Activated naive CD4-positive, alpha-beta T cell treated with anti-CD3 and anti-CD28 coated beads, Interleukin-2, amount 10 ng/mL, durations not matched to agents 7 days and 5 days (primary cell): ENCODE data around the gene SEMA4B.

ENCODE experiments used
- CTCF ChIA-PET: fragments of 350-600 bp; sonication (Branson Sonifier 250); formaldehyde crosslinking; loops from one replicate; lab custom pipeline; 2021; ENCODE audit warnings: antibody characterized with exemption; lab: Charles Lee
- DNase-seq: peaks from one replicate; pipeline ENCODE4 v3.0.0-alpha.2; 2020
- H3K27ac Mint-ChIP-seq: one replicate; pipeline ENCODE4 v1.8.0; 2021; ENCODE audit warnings: mild to moderate bottlenecking, moderate library complexity, mixed read lengths
- H3K27me3 Mint-ChIP-seq: one replicate; pipeline ENCODE4 v1.8.0; 2021; ENCODE audit warnings: mild to moderate bottlenecking, mixed read lengths
- H3K36me3 Mint-ChIP-seq: one replicate; pipeline ENCODE4 v1.8.0; 2021; ENCODE audit warnings: mixed read lengths
- H3K4me1 Mint-ChIP-seq: one replicate; pipeline ENCODE4 v1.8.0; 2021; ENCODE audit warnings: mixed read lengths
- H3K4me3 Mint-ChIP-seq: one replicate; pipeline ENCODE4 v1.8.0; 2021; ENCODE audit warnings: mild to moderate bottlenecking, moderate library complexity, mixed read lengths
- H3K9me3 Mint-ChIP-seq: one replicate; pipeline ENCODE4 v1.8.0; 2021; ENCODE audit warnings: mixed read lengths

Gene SEMA4B

DNA sequence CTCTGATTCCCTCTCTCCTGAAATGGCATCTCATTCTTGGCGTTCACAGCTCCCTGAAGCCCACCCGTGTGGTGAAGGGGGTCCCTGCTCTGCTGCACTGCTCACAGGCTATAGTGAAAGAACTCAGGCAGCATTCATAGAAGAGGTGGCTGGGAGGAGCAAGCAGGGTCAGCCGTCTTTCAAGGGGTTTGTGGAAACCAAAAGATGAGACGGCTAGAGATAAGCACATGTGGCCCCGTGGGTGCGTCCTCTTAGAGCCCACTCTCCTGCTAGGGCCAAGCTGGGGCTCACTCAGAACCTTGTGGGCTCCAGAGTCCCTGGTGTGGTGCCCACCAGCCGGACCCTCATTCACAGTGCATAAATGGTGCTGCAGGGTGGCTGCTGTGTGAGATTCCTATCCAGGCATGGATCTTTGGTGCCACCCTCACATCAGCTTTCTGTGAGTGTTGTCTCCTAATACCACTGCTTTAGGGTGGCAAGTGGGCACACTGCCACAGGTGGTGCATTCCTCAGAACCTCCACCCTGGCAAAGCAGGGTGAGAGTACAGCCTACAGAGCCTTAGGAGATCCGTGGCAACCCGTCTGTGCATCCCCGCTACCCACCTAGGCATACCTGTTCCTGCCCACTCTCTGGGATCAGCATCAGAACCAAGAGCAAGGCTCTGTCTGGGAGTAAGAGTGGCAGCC is 11.2 kb upstream of the SEMA4B start:
- peaks cover 5% of the 10 kb centered on the region for H3K27me3 Mint-ChIP-seq
- no peak overlapping the region for H3K27ac Mint-ChIP-seq
- CTCF ChIA-PET: interaction anchor here (1.0 to 2.0 kb wide), 2 partner anchors 11 to 32 kb away, joined by 5 to 9 read pairs; partner anchors contain the start of gene SEMA4B
- H3K4me3 Mint-ChIP-seq: no peak overlapping the region
- peaks cover 2% of the 10 kb centered on the region for H3K9me3 Mint-ChIP-seq
- no peak for DNase-seq
- peaks cover 58% of the 10 kb centered on the region for H3K4me1 Mint-ChIP-seq
- H3K36me3 Mint-ChIP-seq: peaks cover 5% of the 10 kb centered on the region

DNA sequence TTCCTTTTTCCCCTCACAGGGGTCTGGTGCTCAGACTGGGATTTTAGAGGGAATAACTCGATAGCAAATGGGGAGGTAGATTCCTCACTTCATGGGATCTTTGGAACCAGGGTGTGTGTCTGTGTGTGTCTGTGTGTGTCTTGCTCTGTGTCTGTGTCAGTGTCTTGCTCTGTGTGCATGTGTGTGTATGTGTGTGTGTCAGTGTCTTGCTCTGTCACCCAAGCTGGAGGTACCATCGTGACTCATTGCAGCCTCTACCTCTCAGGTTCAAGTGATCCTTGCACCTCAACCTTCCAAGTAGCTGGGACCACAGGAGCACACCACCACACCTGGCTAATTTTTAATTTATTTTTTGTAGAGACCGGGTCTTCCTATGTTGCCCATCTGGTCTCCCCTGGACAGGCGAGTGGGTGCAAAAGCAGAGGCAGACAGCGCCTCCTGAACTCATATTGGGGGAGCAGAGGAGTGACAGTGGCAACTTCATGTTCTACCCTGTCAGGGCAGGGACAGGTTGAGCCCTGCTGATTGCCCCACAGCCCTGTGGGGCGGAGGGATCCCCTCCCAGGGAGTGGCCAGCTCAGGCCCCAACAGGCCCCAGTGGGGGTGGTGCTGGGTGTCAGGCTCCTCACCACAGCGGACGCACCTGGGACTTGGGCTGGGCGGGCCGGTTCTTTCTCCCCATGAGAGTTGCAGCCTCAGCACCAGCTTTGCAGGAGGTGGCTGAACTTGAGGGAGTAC is 10.4 kb upstream of the SEMA4B start:
- H3K36me3 Mint-ChIP-seq: peaks cover 3% of the 10 kb centered on the region
- CTCF ChIA-PET: interaction anchor here (1.0 to 2.4 kb wide), 4 partner anchors 10 to 31 kb away, joined by 3 to 9 read pairs (median 6); partner anchors contain the start of gene SEMA4B
- H3K4me3 Mint-ChIP-seq: no peak overlapping the region
- no peaks in the 10 kb centered on the region for H3K27me3 Mint-ChIP-seq
- peaks cover 52% of the 10 kb centered on the region for H3K4me1 Mint-ChIP-seq
- H3K27ac Mint-ChIP-seq: no peak overlapping the region
- H3K9me3 Mint-ChIP-seq: peaks cover 2% of the 10 kb centered on the region
- DNase-seq: no peak

DNA sequence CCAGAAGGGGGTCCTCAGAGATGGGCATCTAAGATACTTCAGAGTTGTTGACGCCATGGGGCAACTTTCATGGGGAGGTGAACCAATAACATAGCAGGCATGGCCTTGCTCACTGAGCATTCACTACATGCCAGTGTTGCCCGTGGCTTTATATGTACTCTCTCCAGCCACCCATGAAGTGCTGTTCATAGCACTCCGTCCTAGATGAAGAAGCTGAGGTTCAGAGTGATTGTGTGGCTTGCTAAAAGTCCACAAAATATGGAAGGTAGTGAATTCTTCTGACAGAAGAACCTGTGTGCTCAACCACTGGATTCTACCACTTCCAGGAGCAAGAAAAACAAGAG is 9.8 kb upstream of the SEMA4B start:
- H3K27me3 Mint-ChIP-seq: no peaks in the 10 kb centered on the region
- DNase-seq: no peak
- CTCF ChIA-PET: interaction anchor here (0.7 to 2.4 kb wide), 6 partner anchors 10 to 27 kb away, joined by 3 to 9 read pairs (median 4); partner anchors contain the start of gene SEMA4B
- H3K27ac Mint-ChIP-seq: peak overlapping the region; percentile 88
- H3K4me3 Mint-ChIP-seq: peak overlapping the region; percentile 76
- H3K9me3 Mint-ChIP-seq: peaks cover 2% of the 10 kb centered on the region
- H3K4me1 Mint-ChIP-seq: peaks cover 47% of the 10 kb centered on the region
- peaks cover 3% of the 10 kb centered on the region for H3K36me3 Mint-ChIP-seq

DNA sequence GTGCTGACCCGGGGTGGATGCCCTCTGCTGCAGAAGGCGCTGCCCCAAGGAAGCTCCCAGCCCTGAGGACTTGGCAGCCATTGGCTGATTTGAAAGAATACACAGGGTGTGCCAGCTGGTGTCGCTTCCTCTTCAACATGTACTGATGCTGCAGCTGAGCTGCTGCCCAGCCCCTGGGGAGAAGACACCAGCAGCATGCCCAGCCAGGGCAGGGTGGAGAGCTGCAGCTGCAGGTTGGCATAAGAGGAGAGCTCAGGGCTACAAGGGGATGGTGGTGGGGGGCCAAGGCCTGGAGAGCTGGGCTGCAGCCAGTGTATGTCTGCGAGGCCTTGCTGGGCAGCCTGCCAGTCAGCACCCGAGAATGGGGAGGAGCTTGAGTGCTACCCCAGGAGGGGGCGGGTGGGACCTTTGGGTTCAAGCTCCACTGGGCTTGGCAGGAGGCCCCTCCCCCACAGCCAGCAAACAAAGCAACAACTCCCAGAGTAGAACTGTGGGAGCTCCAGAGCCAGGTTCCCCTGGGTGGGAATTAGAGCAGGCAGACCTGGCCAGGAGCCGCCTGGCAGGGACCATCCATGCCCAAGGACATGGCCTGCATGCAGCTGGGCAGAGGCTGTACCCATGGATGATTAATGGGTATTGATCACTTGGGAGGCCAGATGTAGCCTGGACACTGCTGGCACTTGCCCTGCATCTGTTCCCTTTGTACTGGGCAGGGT is 9.2 kb upstream of the SEMA4B start:
- CTCF ChIA-PET: interaction anchor here (0.6 to 2.4 kb wide), 8 partner anchors 9 to 48 kb away, joined by 3 to 9 read pairs (median 3); partner anchors contain the start of gene SEMA4B
- Mint-ChIP-seq H3K4me1 (peaks cover 46% of the 10 kb centered on the region), H3K9me3 (peaks cover 2% of the 10 kb centered on the region), H3K4me3 (peak overlapping the region; percentile 76), H3K27ac (peak overlapping the region; percentile 88), H3K36me3 (peaks cover 3% of the 10 kb centered on the region), H3K27me3 (no peaks in the 10 kb centered on the region)
- DNase-seq: peak; percentile 56

DNA sequence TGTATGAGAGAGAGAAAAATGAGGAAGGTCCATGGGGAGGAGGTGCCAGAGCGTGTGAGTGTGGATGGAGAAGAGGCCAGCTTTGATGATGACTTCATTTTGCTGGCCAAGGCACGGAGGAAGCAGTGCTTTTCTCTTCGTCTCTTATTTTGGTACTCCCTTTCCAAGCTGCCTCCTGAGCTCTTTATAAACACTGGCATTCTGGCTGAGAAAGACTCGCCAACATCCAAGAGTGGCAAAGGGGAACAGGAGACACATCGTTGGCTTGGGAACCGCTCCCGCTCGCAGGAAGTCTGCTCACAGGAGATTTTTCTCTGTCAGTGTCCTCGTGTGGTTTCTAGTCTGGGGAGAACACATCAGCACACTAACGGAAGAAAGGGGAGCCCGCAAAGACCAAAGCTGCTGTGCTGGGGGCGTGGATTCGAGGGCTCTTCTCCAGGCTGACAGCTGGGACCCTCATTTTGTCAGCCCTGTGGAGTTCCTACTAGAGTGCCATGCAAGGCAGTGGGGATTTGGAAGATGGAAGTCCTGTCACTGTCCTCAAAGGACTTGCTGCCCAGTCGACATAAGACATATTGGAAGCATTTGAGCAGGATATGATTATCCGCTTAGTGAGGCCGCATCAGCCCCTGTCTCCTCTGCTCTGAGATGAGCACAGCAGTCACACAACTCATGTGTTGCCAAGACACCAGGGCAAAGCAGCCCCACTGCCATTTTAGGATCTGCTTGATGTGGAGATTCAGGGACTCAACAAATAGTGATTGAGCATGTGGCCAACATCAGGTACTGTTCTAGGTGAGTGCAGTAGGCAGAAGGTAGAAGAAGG is 8.0 kb upstream of the SEMA4B start:
- Mint-ChIP-seq H3K27ac (peak overlapping the region; percentile 62), H3K4me3 (peak overlapping the region; percentile 76)
- CTCF ChIA-PET: interaction anchor here (1.6 to 2.4 kb wide), 2 partner anchors 10 to 15 kb away, joined by 5 to 7 read pairs; no protein-coding TSS in a partner anchor

DNA sequence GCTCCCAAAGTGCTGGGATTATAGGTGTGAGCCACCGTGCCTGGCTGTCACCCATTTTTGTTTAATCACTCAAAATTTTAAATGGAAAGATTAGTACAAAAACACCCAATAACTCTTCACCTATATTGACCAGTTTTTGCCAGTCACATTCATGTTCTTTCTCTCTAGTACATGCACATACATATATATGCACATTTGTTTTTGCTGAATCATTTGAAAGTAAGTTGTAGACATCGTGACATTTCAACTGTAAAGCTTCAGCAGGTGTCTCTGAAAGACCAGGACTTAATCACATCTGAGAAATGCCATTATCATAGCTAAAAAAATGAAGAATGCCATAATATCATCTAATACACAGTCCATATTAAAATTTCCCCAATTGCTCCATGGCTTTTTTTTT is 6.5 kb upstream of the SEMA4B start:
- CTCF ChIA-PET: no interaction called here
- H3K36me3 Mint-ChIP-seq: peaks cover 3% of the 10 kb centered on the region
- H3K4me1 Mint-ChIP-seq: peaks cover 39% of the 10 kb centered on the region
- peaks cover 2% of the 10 kb centered on the region for H3K27me3 Mint-ChIP-seq
- no peak for DNase-seq
- H3K4me3 Mint-ChIP-seq: no peak overlapping the region
- H3K27ac Mint-ChIP-seq: no peak overlapping the region
- peaks cover 2% of the 10 kb centered on the region for H3K9me3 Mint-ChIP-seq

More for the DNA sequence above, 8.0 kb upstream of the SEMA4B start:
- DNase-seq: no peak
- Mint-ChIP-seq H3K27me3 (no peaks in the 10 kb centered on the region), H3K9me3 (peaks cover 2% of the 10 kb centered on the region), H3K36me3 (peaks cover 3% of the 10 kb centered on the region), H3K4me1 (peaks cover 40% of the 10 kb centered on the region)

DNA sequence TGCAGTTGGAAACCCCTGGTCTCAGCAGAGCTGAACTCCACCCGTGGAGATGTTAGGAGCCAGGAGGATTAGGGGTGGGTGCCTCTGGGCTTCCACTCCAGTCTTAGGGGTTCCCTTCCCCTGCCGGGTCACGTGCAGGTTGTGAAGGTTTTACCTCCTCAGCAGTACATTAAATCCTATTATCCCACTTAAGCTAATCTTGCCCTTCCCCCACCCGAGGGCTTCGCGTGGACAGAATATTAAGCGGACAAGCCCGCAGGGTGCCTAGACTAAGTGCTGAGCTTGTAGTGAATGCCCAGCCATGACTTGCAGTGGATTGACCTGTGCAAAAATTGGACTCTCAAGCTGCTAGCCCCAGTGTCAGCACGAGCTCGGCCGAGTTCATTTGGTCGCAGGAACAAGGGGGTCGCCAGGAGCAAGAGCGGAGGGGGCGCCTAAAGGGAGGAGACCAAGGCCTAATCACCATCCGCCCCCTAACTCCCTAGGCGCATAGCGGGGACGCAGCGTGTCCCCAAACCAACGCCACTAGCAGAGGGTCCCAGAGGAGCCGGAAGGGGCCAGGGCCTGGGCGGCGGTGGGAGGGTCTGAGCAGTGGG is 498 bp upstream of the SEMA4B start:
- Mint-ChIP-seq H3K4me3 (peak overlapping the region; percentile 79), H3K36me3 (peaks cover 5% of the 10 kb centered on the region), H3K27me3 (peaks cover 22% of the 10 kb centered on the region), H3K4me1 (peaks cover 26% of the 10 kb centered on the region), H3K9me3 (no peaks in the 10 kb centered on the region), H3K27ac (peak overlapping the region; percentile 64)
- DNase-seq: no peak
- CTCF ChIA-PET: interaction anchor here (0.8 to 3.3 kb wide), 4 partner anchors 9 to 32 kb away, joined by 3 to 17 read pairs (median 8); partner anchors contain the start of gene CIB1

DNA sequence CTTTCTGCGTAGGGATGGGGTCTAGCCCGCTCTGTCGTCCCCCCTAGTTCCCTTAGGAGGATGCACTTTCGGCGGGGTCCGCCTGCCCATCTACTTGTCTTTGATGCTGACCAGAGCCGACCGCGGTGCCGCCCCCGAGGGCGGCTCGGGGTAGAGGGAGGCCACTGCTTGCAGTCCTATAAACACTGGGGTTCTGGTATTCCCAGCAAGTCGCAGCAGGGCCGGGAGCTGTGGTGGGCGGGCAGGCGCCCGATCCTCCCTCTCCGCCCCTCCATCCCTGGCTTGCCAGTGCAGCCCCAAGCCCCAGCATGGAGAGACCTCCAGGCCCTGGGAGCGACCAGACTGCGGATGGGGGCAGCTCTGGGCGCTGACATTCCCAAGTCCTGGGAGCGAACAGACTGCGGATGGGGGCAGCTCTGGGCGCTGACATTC is 830 bp downstream of the SEMA4B start:
- CTCF ChIA-PET: interaction anchor here (1.1 to 3.3 kb wide), 3 partner anchors 11 to 31 kb away, joined by 6 to 17 read pairs (median 9); partner anchors contain the start of gene CIB1
- H3K36me3 Mint-ChIP-seq: peaks cover 5% of the 10 kb centered on the region
- DNase-seq: no peak
- no peaks in the 10 kb centered on the region for H3K9me3 Mint-ChIP-seq
- H3K4me3 Mint-ChIP-seq: peak overlapping the region; percentile 83
- no peak overlapping the region for H3K27ac Mint-ChIP-seq
- H3K4me1 Mint-ChIP-seq: peaks cover 26% of the 10 kb centered on the region
- peaks cover 22% of the 10 kb centered on the region for H3K27me3 Mint-ChIP-seq

DNA sequence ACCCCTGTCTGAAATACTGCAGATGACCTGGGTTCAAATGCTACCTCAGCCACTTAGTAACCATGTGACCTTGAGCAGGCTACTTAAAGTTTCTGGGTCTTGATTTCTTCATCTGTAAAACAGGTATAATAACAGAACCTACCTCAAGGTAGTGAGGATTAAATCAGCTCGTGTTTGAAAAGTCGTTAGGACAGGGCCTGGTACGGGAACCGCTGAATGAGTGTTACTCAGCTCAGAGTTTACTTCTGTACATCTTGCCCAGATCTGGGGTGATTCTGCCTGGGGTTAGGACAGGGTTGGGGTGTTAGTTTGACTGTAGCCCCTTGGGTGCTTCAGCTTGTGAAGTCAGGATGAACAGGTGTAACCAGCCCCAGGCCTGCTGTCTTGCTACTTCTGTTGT is 1.8 kb downstream of the SEMA4B start:
- DNase-seq: no peak
- H3K27ac Mint-ChIP-seq: no peak overlapping the region
- no peaks in the 10 kb centered on the region for H3K9me3 Mint-ChIP-seq

DNA sequence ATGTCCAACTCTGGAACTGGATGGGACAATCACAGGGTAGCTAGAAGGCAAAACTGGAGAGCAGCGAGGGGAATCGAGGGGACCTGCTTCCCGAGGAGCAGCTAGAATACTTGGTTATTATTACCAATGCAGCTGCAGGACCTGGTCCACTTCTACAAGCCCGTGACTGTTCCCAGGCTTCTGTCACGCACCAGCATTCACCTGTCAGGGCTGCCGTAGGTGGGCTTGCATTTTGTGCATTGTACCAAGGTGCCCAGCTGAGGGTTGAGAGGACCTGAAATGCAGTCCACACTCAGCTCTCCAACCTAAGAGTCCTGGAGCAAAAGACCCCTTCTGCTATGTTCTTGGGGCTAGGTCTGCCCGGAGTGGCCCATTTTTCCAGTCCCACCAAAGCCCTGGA is 2.3 kb downstream of the SEMA4B start:
- CTCF ChIA-PET: interaction anchor here (1.6 to 3.3 kb wide), 3 partner anchors 11 to 60 kb away, joined by 4 to 17 read pairs (median 5); no protein-coding TSS in a partner anchor
- peaks cover 5% of the 10 kb centered on the region for H3K36me3 Mint-ChIP-seq
- H3K4me1 Mint-ChIP-seq: peaks cover 23% of the 10 kb centered on the region

More for the DNA sequence above, 1.8 kb downstream of the SEMA4B start:
- CTCF ChIA-PET: interaction anchor here (0.8 to 3.3 kb wide), 4 partner anchors 11 to 60 kb away, joined by 3 to 17 read pairs (median 4); no protein-coding TSS in a partner anchor
- Mint-ChIP-seq H3K36me3 (peaks cover 5% of the 10 kb centered on the region), H3K4me3 (peak overlapping the region; percentile 83), H3K27me3 (peaks cover 22% of the 10 kb centered on the region), H3K4me1 (peaks cover 26% of the 10 kb centered on the region)

DNA sequence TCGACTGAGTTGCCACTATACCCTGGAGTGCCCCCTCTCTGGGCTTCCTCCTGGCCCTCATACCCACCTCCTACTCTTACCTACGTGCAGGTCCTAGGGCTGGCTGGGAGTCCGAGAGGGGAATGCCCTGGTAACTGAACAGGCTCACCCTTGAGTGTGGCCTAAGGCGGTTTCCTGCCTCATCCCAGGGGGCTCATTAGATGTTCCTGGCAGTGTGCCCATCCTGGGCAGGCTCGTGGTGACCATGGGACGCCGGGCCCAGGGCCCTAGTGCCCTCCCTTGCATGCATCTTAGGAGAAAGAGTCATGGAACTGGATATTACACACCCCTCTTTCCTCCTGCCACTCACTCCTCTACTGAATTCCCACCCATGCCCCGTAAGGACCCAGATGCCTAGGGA is 2.8 kb downstream of the SEMA4B start:
- CTCF ChIA-PET: interaction anchor here (1.6 to 3.3 kb wide), 3 partner anchors 11 to 61 kb away, joined by 4 to 17 read pairs (median 5); no protein-coding TSS in a partner anchor
- H3K4me1 Mint-ChIP-seq: peaks cover 25% of the 10 kb centered on the region
- no peak overlapping the region for H3K27ac Mint-ChIP-seq
- H3K4me3 Mint-ChIP-seq: no peak overlapping the region
- H3K36me3 Mint-ChIP-seq: peaks cover 5% of the 10 kb centered on the region
- no peak for DNase-seq
- H3K27me3 Mint-ChIP-seq: peaks cover 22% of the 10 kb centered on the region
- H3K9me3 Mint-ChIP-seq: no peaks in the 10 kb centered on the region

More for the DNA sequence above, 2.3 kb downstream of the SEMA4B start:
- H3K27me3 Mint-ChIP-seq: peaks cover 22% of the 10 kb centered on the region
- DNase-seq: no peak
- no peak overlapping the region for H3K27ac Mint-ChIP-seq
- no peaks in the 10 kb centered on the region for H3K9me3 Mint-ChIP-seq
- no peak overlapping the region for H3K4me3 Mint-ChIP-seq

DNA sequence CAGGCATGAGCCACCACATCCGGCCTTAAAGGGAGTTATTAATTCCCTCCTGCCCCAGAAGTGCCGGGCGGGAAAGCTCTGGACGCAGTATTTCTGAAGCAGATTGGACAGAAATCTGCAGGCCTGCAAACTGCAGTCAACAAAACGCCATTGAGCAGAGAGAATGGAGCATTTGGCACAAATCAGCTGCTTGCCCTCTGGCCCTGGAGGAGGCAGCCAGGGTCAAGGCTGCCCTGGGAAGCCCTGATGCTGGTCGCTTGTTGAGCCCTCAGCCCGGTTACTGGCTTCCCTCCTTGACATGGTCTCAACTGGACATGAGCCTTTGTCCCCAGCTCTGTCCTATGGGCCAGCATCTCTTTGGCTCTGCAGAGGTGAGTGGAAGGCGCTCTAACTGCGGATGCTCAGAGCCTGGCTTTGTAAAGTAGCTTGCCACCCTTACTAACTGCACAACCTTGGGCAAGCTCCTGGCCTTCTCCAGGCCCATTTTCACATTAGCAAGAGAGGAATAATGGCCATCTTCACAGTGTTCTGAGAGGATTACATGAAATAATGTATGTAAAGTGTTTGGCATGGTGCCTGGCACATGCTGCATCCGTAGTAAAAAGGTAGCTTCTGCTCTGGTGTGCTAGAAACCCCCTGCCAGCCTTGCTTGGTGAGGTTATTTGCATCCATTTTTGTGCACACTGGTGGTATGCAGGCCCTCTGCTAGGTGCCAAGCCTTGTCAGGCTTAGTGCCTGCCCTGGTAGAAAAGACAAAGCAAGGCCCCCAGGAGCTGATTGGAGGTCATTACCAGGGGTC is 4.1 kb downstream of the SEMA4B start:
- no peak for DNase-seq
- H3K36me3 Mint-ChIP-seq: peaks cover 13% of the 10 kb centered on the region

More for the DNA sequence above, 4.1 kb downstream of the SEMA4B start:
- Mint-ChIP-seq H3K9me3 (no peaks in the 10 kb centered on the region), H3K4me1 (peaks cover 32% of the 10 kb centered on the region), H3K27ac (no peak overlapping the region), H3K4me3 (no peak overlapping the region), H3K27me3 (peaks cover 14% of the 10 kb centered on the region)
- CTCF ChIA-PET: interaction anchor here (0.8 to 1.3 kb wide), 2 partner anchors 14 to 17 kb away, joined by 3 to 4 read pairs; no protein-coding TSS in a partner anchor
